Measurements from ENCODE around the gene PANK2. TPM values are rescaled to one million over a fixed set of nuclear protein-coding genes. Genes with fewer than 3 reads are reported as not detected.
"Not testable (repeated sequence)": the region's sequence is repeated elsewhere in the genome, so short reads cannot be mapped to it uniquely, and the experiment has no call there.

Gene PANK2
- polyA plus RNA-seq, result 17.9 to 23.6 TPM (median 22.5 TPM) in 3 replicates
- 28.7 TPM for polyA plus RNA-seq (2011; ENCODE audit: low read depth)
- 19.9 and 27.6 TPM in 2 replicates for polyA plus RNA-seq (2011; cell fraction: cytosol; rRNA removed)
- 39.0 and 40.5 TPM in 2 replicates for polyA plus RNA-seq (2011; cell fraction: nucleus; rRNA removed)
- polyA plus RNA-seq (2012; ENCODE audit: low replicate concordance), result 25.1 and 25.4 TPM in 2 replicates
- 5.8 to 34.4 TPM (median 19.9 TPM) in 3 replicates for polyA minus RNA-seq
- polyA minus RNA-seq (2011; cell fraction: cytosol; rRNA and poly(A)+ RNA removed), result 13.6 TPM
- polyA minus RNA-seq (2011; cell fraction: nucleus; rRNA and poly(A)+ RNA removed), result 8.5 and 17.2 TPM in 2 replicates

- H4K20me1 ChIP-seq (ENCODE audit: control insufficient read depth, extremely low read depth, insufficient read depth, low read length), result peaks cover 34% of the 10 kb centered on the region
- TF ChIP-seq EZH2 (IDR thresholded peaks at IDR 0.05; ENCODE audit: low read length), result no peak
- TF ChIP-seq, protein P1, sequence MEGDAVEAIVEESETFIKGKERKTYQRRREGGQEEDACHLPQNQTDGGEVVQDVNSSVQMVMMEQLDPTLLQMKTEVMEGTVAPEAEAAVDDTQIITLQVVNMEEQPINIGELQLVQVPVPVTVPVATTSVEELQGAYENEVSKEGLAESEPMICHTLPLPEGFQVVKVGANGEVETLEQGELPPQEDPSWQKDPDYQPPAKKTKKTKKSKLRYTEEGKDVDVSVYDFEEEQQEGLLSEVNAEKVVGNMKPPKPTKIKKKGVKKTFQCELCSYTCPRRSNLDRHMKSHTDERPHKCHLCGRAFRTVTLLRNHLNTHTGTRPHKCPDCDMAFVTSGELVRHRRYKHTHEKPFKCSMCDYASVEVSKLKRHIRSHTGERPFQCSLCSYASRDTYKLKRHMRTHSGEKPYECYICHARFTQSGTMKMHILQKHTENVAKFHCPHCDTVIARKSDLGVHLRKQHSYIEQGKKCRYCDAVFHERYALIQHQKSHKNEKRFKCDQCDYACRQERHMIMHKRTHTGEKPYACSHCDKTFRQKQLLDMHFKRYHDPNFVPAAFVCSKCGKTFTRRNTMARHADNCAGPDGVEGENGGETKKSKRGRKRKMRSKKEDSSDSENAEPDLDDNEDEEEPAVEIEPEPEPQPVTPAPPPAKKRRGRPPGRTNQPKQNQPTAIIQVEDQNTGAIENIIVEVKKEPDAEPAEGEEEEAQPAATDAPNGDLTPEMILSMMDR (optimal IDR thresholded peaks at IDR 0.05 in 1 of 3, IDR thresholded peaks at IDR 0.05 in 1 of 3, conservative IDR thresholded peaks at IDR 0.05 in 1 of 3; ENCODE audit: extremely low read depth in 1 of 3, insufficient read depth in 2 of 3, low read length in 3 of 3), result peak; percentile 16 to 45 (median 43)
- H3K9ac ChIP-seq (ENCODE audit: control insufficient read depth, extremely low read depth, insufficient read depth, low read length), result peak within 1 kb of the TSS; percentile 89
- H3K9me1 ChIP-seq (ENCODE audit: control insufficient read depth, extremely low read depth, insufficient read depth, low read length), result no peaks in the 10 kb centered on the region
- peaks cover 64% of the 10 kb centered on the region for H3K79me2 ChIP-seq (ENCODE audit: control insufficient read depth, insufficient read depth, low read length)
- FAIRE-seq (peak; percentile 39), DNase-seq (ENCODE audit: low read depth, low spot score) (peak; percentile 78)
- peak within 1 kb of the TSS; percentile 70 to 91 (median 90) for H3K4me3 ChIP-seq (ENCODE audit: control insufficient read depth in 2 of 3, extremely low read depth in 1 of 3, insufficient read depth in 2 of 3, low read depth in 1 of 3, low read length in 3 of 3)
- H2AFZ ChIP-seq (ENCODE audit: control insufficient read depth, low read length), result peak within 1 kb of the TSS; percentile 90
- H3K27me3 ChIP-seq (ENCODE audit: control insufficient read depth, extremely low read depth, insufficient read depth, low read length), result no peaks in the 10 kb centered on the region
- peaks cover 40% of the 10 kb centered on the region for H3K4me1 ChIP-seq (ENCODE audit: control insufficient read depth, extremely low read depth, insufficient read depth, low read length)
- H3K4me2 ChIP-seq (ENCODE audit: control insufficient read depth, extremely low read depth, insufficient read depth, low read depth, low read length), result peak within 1 kb of the TSS; percentile 84
- H3K9me3 ChIP-seq (ENCODE audit: control insufficient read depth, low read depth, low read length), result no peaks in the 10 kb centered on the region
- dilution Hi-C loops (cut with MboI; ENCODE audit: extremely low pct_ligation_motif_present, low sequenced_read_pairs), result no loop called here
- peak within 1 kb of the TSS; percentile 83 for H3K27ac ChIP-seq (ENCODE audit: control insufficient read depth, insufficient read depth, low read length)
- H3K36me3 ChIP-seq (ENCODE audit: control insufficient read depth in 2 of 2, extremely low read depth in 1 of 2, insufficient read depth in 2 of 2, low read length in 2 of 2), result peaks cover 0 to 10% of the 10 kb centered on the region in 2 experiments
Measured at GRCh38 chr20:3888622-3889488, at the start of gene PANK2. PANK2 (plus strand) TSS chr20:3889387.

DNA sequence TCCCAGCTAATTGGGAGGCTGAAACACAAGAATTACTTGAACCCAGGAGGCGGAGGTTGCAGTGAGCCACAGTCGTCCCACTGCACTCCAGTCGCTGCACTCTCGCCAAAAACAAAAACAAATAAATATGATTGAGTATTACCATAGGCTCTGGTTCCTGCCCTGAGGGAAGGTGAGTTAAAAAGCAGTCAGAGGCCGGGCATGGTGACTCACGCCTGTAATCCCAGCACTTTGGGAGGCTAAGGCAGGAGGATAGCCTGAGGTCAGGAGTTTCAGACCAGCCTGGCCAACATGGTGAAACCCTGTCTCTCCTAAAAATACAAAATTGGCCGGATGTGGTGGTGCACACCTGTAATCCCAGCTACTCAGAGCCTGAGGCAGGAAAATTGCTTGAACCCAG, 49.0 kb upstream of the PANK2 start:
- H2AFZ ChIP-seq (ENCODE audit: control insufficient read depth, low read length); H3K9ac ChIP-seq (ENCODE audit: control insufficient read depth, extremely low read depth, insufficient read depth, low read length); H4K20me1 ChIP-seq (ENCODE audit: control insufficient read depth, extremely low read depth, insufficient read depth, low read length); dilution Hi-C loops (cut with MboI; ENCODE audit: extremely low pct_ligation_motif_present, low sequenced_read_pairs); H3K27ac ChIP-seq (ENCODE audit: control insufficient read depth, insufficient read depth, low read length); H3K79me2 ChIP-seq (ENCODE audit: control insufficient read depth, insufficient read depth, low read length); H3K36me3 ChIP-seq (ENCODE audit: control insufficient read depth in 2 of 2, extremely low read depth in 1 of 2, insufficient read depth in 2 of 2, low read length in 2 of 2); H3K4me2 ChIP-seq (ENCODE audit: control insufficient read depth, extremely low read depth, insufficient read depth, low read depth, low read length); H3K9me3 ChIP-seq (ENCODE audit: control insufficient read depth, low read depth, low read length); H3K9me1 ChIP-seq (ENCODE audit: control insufficient read depth, extremely low read depth, insufficient read depth, low read length); H3K27me3 ChIP-seq (ENCODE audit: control insufficient read depth, extremely low read depth, insufficient read depth, low read length); H3K4me1 ChIP-seq (ENCODE audit: control insufficient read depth, extremely low read depth, insufficient read depth, low read length); DNase-seq (ENCODE audit: low read depth, low spot score); H3K4me3 ChIP-seq (ENCODE audit: control insufficient read depth in 2 of 3, extremely low read depth in 1 of 3, insufficient read depth in 2 of 3, low read depth in 1 of 3, low read length in 3 of 3); FAIRE-seq: not testable (repeated sequence)

Data from keratinocyte (primary cell).